H9 (cell line): Measurements from ENCODE around the gene FBH1. TPM values are rescaled to one million over a fixed set of nuclear protein-coding genes. Genes with fewer than 3 reads are reported as not detected.

Source experiments
- DNase-seq: peaks from one replicate; pipeline ENCODE4 v3.0.0-alpha.2; 2017
- H2AFZ ChIP-seq: one replicate; pipeline ENCODE4 v1.6.1; 2013; ENCODE audit warnings: mild to moderate bottlenecking, low read length, control low read depth, moderate library complexity
- H2AK5ac ChIP-seq: 2 replicates; pipeline ENCODE4 v1.6.1; 2013; ENCODE audit warnings: low read length, control low read depth, mixed read lengths; ENCODE audit not compliant: insufficient read length
- H2BK120ac ChIP-seq: one replicate; pipeline ENCODE4 v1.6.1; 2013; ENCODE audit warnings: low read depth, mild to moderate bottlenecking, low read length, control low read depth, inconsistent platforms; ENCODE audit not compliant: poor library complexity, severe bottlenecking
- H2BK12ac ChIP-seq: 2 replicates; pipeline ENCODE4 v1.6.1; 2013; ENCODE audit warnings: low read length, control low read depth, mixed read lengths, low read depth; ENCODE audit not compliant: insufficient read length
- H2BK15ac ChIP-seq: 2 replicates; pipeline ENCODE4 v1.6.1; 2013; ENCODE audit warnings: low read depth, low read length, control low read depth
- H2BK20ac ChIP-seq: one replicate; pipeline ENCODE4 v1.6.1; 2013; ENCODE audit warnings: low read depth, mild to moderate bottlenecking, low read length, control low read depth, inconsistent platforms; ENCODE audit not compliant: poor library complexity, severe bottlenecking
- H2BK5ac ChIP-seq: 2 replicates; pipeline ENCODE4 v1.6.1; 2013; ENCODE audit warnings: low read length, control low read depth, mixed read lengths; ENCODE audit not compliant: insufficient read length
- H3K14ac ChIP-seq: 2 replicates; pipeline ENCODE4 v1.6.1; 2013; ENCODE audit warnings: low read length, control low read depth; ENCODE audit not compliant: insufficient read depth
- H3K18ac ChIP-seq: 2 replicates; pipeline ENCODE4 v1.6.1; 2013; ENCODE audit warnings: low read depth, mild to moderate bottlenecking, mixed read lengths, low read length, control low read depth; ENCODE audit not compliant: insufficient read length
- H3K23ac ChIP-seq: 2 replicates; pipeline ENCODE4 v1.6.1; 2013; ENCODE audit warnings: low read length, control low read depth, mixed read lengths, low read depth; ENCODE audit not compliant: insufficient read length
- H3K23me2 ChIP-seq: 2 replicates; pipeline ENCODE4 v1.6.1; 2013; ENCODE audit warnings: low read depth, mild to moderate bottlenecking, mixed read lengths, low read length, control low read depth; ENCODE audit not compliant: insufficient read length, poor library complexity, severe bottlenecking
- H3K27ac ChIP-seq: 2 replicates; pipeline ENCODE4 v1.5.1; 2013; ENCODE audit warnings: low read length, control low read depth, mixed read lengths, low read depth; ENCODE audit not compliant: insufficient read length
- H3K27me3 ChIP-seq: 2 replicates; pipeline ENCODE4 v1.6.1; 2013; ENCODE audit warnings: low read length, control low read depth, inconsistent platforms; ENCODE audit not compliant: insufficient read depth
- H3K4ac ChIP-seq: 2 replicates; pipeline ENCODE4 v1.6.1; 2013; ENCODE audit warnings: low read depth, mild to moderate bottlenecking, control low read depth, inconsistent platforms, low read length, moderate library complexity
- H3K4me1 ChIP-seq: 2 replicates; pipeline ENCODE4 v1.6.1; 2013; ENCODE audit warnings: low read length, control low read depth, inconsistent platforms; ENCODE audit not compliant: insufficient read depth
- H3K4me2 ChIP-seq: 2 replicates; pipeline ENCODE4 v1.6.1; 2013; ENCODE audit warnings: low read length, control low read depth, mixed read lengths; ENCODE audit not compliant: insufficient read length, insufficient read depth
- H3K56ac ChIP-seq: 2 replicates; pipeline ENCODE4 v1.6.1; 2013; ENCODE audit warnings: low read depth, mild to moderate bottlenecking, mixed read lengths, low read length, control low read depth; ENCODE audit not compliant: insufficient read length
- H3K79me1 ChIP-seq: 2 replicates; pipeline ENCODE4 v1.6.1; 2013; ENCODE audit warnings: low read depth, mild to moderate bottlenecking, moderate library complexity, low read length, control low read depth, inconsistent platforms; ENCODE audit not compliant: insufficient read depth, poor library complexity, severe bottlenecking
- H3K79me2 ChIP-seq: 2 replicates; pipeline ENCODE4 v1.6.1; 2013; ENCODE audit warnings: low read length, control low read depth, inconsistent platforms; ENCODE audit not compliant: insufficient read depth
- H3K9ac ChIP-seq: 2 replicates; pipeline ENCODE4 v1.6.1; 2013; ENCODE audit warnings: low read length, control low read depth, mixed read lengths; ENCODE audit not compliant: insufficient read length; ENCODE audit errors: extremely low read depth
- H3K9me3 ChIP-seq: one replicate; pipeline ENCODE4 v1.6.1; 2013; ENCODE audit warnings: low read depth, low read length, inconsistent platforms; ENCODE audit not compliant: control insufficient read depth
- H3T11ph ChIP-seq: one replicate; pipeline ENCODE4 v1.6.1; 2013; ENCODE audit warnings: mild to moderate bottlenecking, low read length, control low read depth, inconsistent platforms
- H4K20me1 ChIP-seq: one replicate; pipeline ENCODE4 v1.6.1; 2013; ENCODE audit not compliant: control insufficient read depth, insufficient read length, insufficient read depth
- H4K5ac ChIP-seq: 2 replicates; pipeline ENCODE4 v1.6.1; 2013; ENCODE audit warnings: low read depth, mild to moderate bottlenecking, mixed read lengths, low read length, control low read depth; ENCODE audit not compliant: insufficient read length
- H4K8ac ChIP-seq: replicated peaks from 2 replicates; pipeline ENCODE4 v1.6.1; 2013; ENCODE audit warnings: low read length, control low read depth, mixed read lengths, low read depth; ENCODE audit not compliant: insufficient read length
- H4K91ac ChIP-seq: 2 replicates; pipeline ENCODE4 v1.6.1; 2013; ENCODE audit warnings: low read depth, mild to moderate bottlenecking, moderate library complexity, mixed read lengths, low read length, control low read depth; ENCODE audit not compliant: insufficient read length
- H3K27ac Mint-ChIP-seq, 3 experiments: 2 replicates in 2 of 3; 3 replicates in 1 of 3; pipeline ENCODE4 v1.8.0; 2020 to 2021; ENCODE audit warnings: mixed read lengths in 3 of 3, mild to moderate bottlenecking in 1 of 3, moderate library complexity in 1 of 3
- H3K27me3 Mint-ChIP-seq: 2 replicates; pipeline ENCODE4 v1.8.0; 2021; ENCODE audit warnings: low read depth, mild to moderate bottlenecking, moderate library complexity, mixed read lengths
- H3K36me3 Mint-ChIP-seq, 3 experiments: 2 replicates in 2 of 3; 3 replicates in 1 of 3; pipeline ENCODE4 v1.8.0; 2020 to 2021; ENCODE audit warnings: low read depth in 3 of 3, mixed read lengths in 3 of 3; ENCODE audit not compliant: insufficient read depth in 1 of 3
- H3K4me1 Mint-ChIP-seq, 2 experiments: 2 replicates each; pipeline ENCODE4 v1.8.0; 2020; ENCODE audit warnings: mixed read lengths in 2 of 2
- H3K4me3 Mint-ChIP-seq, 2 experiments: 2 replicates in 1 of 2; 3 replicates in 1 of 2; pipeline ENCODE4 v1.8.0; 2020 to 2021; ENCODE audit warnings: mild to moderate bottlenecking in 2 of 2, mixed read lengths in 2 of 2, moderate library complexity in 1 of 2
- H3K9me3 Mint-ChIP-seq, 2 experiments: 2 replicates in 1 of 2; 3 replicates in 1 of 2; pipeline ENCODE4 v1.8.0; 2020; ENCODE audit warnings: mild to moderate bottlenecking in 2 of 2, mixed read lengths in 2 of 2, moderate library complexity in 1 of 2
- WGBS: extraction: QIAGEN DNeasy Blood & Tissue Kit; methylation state at CpG from one replicate; pipeline ENCODE4 v1.1.7; 2013; ENCODE audit warnings: missing lambda C conversion rate, low lambda C conversion rate, mixed read lengths; ENCODE audit not compliant: insufficient read length; ENCODE audit errors: extremely low coverage; 5-methylcytosine and 5-hydroxymethylcytosine counted together
- total RNA-seq: library from RNA; stranded (reverse); gene quantifications from 2 replicates; pipeline ENCODE4 v1.2.1, GENCODE V29; 2021
- TF ChIP-seq, protein P1 (sequence below): fragments of 200-600 bp; sonication (generic); conservative IDR thresholded peaks from 3 replicates; pipeline ENCODE4 v1.8.0; 2021; ENCODE audit warnings: antibody characterized with exemption, mild to moderate bottlenecking

The FBH1 gene
- total RNA-seq, 1 experiment from 2014 or later = 52.2 TPM

DNA sequence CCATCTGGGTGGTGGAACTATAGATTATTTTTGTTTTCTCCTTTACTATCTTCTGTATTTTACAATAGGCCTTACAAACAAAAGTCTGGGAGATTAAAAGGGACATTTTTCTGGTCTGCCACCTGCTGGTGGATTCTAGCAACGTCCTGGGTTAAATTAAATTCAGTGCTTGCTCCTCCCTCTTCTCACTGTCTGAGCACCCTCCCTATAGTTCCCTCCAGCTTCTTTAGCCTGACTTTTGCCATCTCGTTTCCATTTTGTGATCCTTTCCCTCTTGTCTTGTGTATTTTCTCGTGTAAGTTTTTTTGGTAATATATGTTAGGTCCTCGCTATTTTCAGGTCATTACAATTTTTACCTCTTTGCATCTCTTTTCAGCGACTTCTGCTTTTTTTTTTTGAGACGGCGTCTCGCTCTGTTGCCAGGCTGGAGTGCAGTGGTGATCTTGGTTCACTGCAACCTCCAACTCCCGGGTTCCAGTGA, 16.5 kb upstream of the FBH1 start:
- Histone ChIP-seq H3K79me1 (no peaks in the 10 kb centered on the region), H3K9me3 (peaks cover under 1% of the 10 kb centered on the region), H3K4me1 (no peaks in the 10 kb centered on the region), H2BK12ac (no peak overlapping the region), H3T11ph (no peak overlapping the region), H2AFZ (no peak overlapping the region), H3K27ac (no peak overlapping the region), H3K4me2 (no peak overlapping the region), H2AK5ac (no peak overlapping the region), H3K9ac (no peak overlapping the region), H4K8ac (no peak overlapping the region), H2BK15ac (no peak overlapping the region), H2BK20ac (no peak overlapping the region), H4K20me1 (no peaks in the 10 kb centered on the region), H4K91ac (no peak overlapping the region), H3K27me3 (no peaks in the 10 kb centered on the region), H3K4ac (no peak overlapping the region), H2BK120ac (no peak overlapping the region), H3K79me2 (no peaks in the 10 kb centered on the region), H2BK5ac (no peak overlapping the region), H3K23ac (no peak overlapping the region), H3K14ac (no peak overlapping the region), H3K18ac (no peak overlapping the region), H4K5ac (no peak overlapping the region), H3K23me2 (no peaks in the 10 kb centered on the region), H3K56ac (no peak overlapping the region)
- TF ChIP-seq, protein P1, sequence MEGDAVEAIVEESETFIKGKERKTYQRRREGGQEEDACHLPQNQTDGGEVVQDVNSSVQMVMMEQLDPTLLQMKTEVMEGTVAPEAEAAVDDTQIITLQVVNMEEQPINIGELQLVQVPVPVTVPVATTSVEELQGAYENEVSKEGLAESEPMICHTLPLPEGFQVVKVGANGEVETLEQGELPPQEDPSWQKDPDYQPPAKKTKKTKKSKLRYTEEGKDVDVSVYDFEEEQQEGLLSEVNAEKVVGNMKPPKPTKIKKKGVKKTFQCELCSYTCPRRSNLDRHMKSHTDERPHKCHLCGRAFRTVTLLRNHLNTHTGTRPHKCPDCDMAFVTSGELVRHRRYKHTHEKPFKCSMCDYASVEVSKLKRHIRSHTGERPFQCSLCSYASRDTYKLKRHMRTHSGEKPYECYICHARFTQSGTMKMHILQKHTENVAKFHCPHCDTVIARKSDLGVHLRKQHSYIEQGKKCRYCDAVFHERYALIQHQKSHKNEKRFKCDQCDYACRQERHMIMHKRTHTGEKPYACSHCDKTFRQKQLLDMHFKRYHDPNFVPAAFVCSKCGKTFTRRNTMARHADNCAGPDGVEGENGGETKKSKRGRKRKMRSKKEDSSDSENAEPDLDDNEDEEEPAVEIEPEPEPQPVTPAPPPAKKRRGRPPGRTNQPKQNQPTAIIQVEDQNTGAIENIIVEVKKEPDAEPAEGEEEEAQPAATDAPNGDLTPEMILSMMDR = peak; percentile 78
- peaks cover 0 to 10% of the 10 kb centered on the region in 2 experiments; a peak in 2 of 4 replicates for H3K4me1 Mint-ChIP-seq
- peak; percentile 64 for DNase-seq
- no peak overlapping the region for H3K4me3 Mint-ChIP-seq
- H3K27me3 Mint-ChIP-seq = no peaks in the 10 kb centered on the region; the same call in 1 of the 2 replicates
- H3K27ac Mint-ChIP-seq = no peak overlapping the region
- no CpG with 5 or more reads among the region's 9 CpGs for WGBS
- H3K36me3 Mint-ChIP-seq = peaks cover 28 to 39% (median 34%) of the 10 kb centered on the region in 3 experiments
- H3K9me3 Mint-ChIP-seq = peaks cover 7 to 8% of the 10 kb centered on the region in 2 experiments; a peak in 4 of 5 replicates
